ENCODE measurements around the gene SPATA20.

Gene SPATA20

DNA sequence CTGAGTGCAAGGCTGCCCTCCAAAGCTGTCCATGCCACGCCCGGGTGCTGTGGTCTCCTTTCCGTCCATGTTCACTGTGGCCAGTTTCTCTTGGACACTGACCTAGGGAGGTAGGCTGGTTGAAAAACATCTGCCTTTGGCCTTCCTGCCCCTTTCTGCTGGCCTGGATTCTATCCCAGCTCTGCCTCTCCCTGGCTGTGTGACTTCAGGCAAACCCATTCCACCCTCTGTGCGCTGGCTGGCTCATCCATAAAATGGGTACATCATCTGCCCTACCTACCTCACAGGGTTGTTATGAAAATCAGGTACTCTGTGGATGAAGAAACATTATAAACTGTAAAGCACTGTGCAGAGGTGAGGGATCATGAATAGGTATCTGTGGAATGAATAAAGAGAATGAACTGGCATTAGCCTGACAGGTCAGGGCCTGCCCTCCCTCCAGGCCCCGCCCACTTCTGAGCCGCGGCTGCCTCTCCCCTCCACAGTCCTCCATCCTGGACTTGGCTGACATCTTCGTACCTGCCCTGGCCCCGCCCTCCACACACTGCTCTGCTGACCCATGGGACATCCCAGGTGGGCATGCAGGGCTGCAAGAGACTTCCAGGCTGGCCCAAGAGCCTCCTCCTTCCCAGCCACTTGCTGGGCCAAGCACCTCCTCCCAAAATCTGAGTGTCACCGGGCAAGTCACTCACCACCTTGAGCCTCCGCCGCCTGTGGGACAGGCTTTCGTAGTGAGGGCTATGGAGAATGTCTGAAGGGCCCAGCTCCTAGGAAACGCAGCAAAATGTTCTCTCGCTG lies 7.0 kb upstream of the SPATA20 start:
- DNase-seq (ENCODE audit: low read depth in 2 of 2): no peak

DNA sequence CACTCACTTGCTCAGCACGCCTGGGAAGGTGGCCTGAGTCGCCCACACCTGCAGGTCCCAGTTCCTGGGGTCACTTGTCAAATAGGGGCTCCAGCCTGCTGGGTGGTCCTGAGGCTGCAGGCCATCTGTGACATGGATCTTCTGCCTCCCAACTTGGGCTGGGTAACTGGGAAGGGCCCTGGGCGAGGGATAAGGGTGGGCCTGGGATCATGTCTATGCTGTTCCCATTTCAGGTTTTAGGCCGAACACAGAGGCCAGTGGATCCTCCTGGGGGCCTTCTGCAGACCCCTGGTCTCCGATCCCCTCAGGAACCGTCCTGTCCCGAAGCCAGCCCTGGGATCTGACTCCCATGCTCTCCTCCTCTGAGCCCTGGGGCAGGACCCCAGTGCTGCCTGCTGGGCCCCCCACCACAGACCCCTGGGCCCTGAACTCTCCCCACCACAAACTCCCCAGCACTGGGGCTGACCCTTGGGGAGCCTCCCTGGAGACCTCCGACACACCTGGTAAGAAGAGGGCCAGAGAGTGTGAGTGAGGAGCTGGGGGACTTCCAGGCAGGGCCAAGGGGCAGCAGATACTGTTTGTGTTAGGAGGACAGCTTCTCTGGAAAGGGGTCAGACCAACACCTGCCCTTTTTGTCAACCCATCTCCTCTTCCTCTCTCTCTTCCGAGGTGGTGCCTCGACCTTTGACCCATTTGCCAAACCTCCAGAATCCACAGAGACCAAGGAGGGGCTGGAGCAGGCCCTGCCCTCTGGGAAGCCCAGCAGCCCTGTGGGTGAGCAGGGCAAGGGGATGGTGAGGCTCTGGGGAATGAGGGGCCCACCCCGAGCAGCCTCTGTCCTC lies 6.2 kb upstream of the SPATA20 start:
- DNase-seq (ENCODE audit: low read depth in 2 of 2): no peak

DNA sequence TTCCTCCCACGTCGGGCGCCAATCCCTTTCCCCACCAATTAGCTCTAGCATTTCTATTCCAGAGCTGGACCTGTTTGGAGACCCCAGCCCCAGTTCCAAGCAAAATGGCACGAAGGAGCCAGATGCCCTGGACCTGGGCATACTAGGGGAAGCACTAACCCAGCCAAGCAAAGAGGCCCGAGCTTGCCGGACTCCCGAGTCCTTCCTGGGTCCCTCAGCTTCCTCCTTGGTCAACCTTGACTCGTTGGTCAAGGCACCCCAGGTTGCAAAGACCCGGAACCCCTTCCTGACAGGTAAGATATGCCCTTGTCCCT lies 5.6 kb upstream of the SPATA20 start:
- no peak for DNase-seq (ENCODE audit: low read depth in 2 of 2)

DNA sequence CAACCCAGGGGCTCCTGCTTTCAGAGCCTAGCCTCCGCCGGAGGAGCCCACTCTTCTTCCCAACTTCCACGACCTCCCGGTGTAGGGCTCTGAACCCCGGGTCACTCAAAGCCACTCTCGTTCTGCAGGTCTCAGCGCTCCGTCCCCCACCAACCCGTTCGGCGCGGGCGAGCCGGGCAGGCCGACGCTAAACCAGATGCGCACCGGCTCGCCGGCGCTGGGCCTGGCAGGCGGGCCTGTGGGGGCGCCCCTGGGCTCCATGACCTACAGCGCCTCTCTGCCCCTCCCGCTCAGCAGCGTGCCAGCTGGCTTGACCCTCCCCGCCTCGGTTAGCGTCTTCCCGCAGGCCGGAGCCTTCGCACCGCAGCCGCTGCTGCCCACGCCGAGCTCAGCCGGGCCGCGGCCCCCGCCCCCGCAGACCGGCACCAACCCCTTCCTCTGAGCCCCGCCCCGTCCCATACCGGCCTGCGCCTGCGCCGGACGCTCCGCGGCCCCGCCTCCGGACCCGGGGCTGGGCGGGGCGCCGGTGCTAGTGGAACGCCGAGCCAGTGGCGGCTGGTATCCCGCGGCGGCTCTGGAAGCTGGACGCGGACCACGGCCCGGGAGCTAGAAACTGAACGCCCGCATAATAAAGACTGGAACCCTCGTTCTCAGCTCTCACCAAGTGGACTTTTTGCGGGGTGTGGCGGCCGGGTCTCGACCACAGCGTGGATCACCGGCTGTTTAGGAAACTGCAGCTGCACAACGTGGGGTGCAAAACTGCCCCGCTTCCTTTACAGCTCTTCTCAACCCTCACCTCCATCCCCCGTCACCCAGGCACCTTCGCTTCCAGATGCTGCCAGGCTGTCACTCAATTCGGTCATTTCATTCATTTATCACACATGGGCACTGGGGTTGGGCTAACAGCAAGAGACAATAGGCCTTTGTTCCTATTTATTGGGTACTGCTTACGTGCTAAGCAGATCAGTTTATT lies 5.0 kb upstream of the SPATA20 start:
- peak; percentile 77 to 79 for DNase-seq (ENCODE audit: low read depth in 2 of 2)

DNA sequence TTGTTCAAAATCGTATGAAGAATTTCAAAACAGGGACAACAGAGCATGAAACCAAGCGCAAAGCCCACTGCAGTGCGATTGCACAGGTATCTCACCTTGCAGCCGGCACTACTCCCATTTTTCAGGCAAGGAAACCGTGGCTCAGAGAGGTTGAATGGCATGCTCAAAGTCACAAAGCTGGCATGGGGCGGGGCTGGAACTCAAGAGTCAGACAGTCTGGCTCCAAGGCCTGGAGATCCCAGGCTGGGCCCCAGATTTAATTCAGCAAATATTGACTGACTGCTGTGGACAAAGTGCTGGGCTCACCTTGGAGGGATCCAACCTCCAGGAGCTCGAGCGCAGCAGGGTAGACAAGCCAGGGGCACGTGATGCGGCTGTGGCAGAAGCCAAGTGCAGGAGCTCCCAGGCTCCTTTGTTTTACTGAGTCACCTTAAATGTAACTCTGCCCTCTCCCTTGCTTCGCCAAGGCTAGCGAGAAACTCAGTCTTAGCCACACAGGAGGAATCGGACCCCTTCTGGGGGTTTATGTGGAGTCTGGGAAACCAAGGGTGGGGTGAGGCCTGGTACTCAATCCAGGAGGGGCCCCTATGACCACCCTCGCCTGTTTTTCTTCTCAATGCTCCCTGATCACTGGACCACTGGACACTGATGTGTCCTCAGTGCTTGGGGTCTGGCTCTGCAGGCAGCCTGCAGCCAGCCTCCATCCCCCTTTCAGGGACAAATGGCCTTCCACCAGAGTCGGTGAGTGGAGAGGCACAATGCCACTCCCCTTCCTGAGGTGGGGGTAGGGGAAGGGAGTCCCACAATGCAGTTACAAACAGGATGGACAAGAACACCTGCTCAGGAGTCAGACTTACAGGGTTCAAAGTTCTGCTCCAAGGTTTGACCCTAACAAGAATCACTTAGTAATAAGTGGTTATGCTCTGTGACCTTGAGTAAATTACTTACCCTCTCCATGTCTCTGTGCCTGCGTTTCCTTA lies 3.9 kb upstream of the SPATA20 start:
- no peak for DNase-seq (ENCODE audit: low read depth in 2 of 2)

DNA sequence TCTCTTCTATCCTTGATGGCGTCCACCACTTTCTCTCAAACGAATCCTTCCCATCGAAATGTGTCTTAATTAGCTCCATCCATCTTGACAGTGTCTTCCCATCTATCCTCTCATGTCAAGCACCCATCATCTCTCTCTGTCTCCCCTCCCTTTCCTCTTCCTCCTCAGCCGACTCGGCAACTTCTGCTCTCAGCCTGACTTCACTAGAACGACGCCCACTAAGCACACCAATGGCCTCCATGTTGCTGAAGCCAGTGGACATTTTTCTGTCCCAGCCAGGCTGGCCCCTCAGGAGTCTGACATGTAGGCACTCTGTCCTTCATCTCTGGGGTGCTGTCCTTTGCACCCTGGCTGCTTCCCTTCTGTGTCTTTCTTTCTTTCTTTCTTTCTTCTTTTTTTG lies 2.5 kb upstream of the SPATA20 start:
- DNase-seq (ENCODE audit: low read depth in 2 of 2): no peak

DNA sequence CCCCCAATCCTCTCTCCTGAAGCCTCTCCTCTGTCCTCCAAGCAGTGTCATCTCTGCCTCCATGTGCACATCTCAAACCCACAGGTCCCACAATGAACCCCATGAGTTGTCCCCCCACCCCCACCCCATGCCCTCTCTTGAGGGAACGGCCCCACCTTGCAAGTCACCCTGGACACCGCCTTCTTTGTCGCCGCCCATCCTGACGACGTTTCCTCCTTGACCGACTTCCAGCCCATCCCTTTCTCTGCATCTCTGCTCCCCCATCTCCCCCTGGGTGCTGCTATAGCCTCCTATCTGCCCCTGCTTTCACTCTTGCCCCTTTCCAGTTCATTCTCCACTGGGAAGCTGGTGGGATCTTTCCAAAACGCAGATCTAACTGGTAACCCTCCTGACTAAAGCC lies 1.7 kb upstream of the SPATA20 start:
- no peak for DNase-seq (ENCODE audit: low read depth in 2 of 2)

DNA sequence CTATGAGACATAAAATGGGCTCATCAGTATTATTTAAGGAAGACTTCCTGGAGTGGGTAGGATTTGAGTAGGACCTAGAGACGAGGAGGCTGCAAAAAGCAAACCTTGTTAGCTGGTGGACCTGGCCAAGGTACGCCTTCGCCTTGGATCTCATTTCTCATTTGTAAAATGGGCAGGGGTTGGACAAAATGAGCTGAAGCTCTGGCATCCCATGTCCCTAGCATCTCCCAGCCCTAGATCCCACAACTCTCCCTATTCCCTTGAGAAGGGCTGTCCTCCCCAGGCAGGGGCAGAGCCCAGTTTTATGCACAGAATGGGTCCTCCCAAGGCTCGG lies 306 bp upstream of the SPATA20 start:
- no peak for DNase-seq (ENCODE audit: low read depth in 2 of 2)

DNA sequence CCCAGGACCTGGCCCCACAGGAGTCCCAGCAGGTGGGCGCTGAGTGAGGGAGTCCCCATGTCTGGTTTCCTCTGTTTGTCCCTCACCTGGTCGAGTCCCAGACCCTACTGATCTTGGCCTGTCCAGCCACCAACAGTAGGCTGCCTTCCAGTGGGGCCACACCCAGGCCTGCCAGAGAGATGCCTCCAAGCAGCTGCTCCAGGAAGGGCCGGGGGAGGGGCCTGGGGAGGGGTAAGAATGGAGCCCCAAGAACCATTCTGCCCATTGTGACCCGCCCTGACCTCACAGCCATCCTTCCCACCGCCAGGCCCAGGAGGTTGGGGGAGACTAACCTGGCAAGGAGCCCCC lies 736 bp downstream of the SPATA20 start:
- DNase-seq (ENCODE audit: low read depth in 2 of 2): no peak

DNA sequence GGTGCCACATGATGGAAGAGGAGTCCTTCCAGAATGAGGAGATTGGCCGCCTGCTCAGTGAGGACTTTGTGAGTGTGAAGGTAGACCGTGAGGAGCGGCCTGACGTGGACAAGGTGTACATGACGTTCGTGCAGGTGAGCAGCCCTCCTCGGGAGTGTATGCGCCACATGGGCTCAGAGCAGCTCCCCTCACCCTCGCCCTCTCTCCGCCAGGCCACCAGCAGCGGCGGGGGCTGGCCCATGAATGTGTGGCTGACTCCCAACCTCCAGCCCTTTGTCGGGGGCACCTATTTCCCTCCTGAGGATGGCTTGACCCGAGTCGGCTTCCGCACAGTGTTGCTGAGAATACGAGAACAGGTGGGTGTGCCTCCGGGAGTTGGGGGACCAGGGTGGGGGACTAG lies 1.9 kb downstream of the SPATA20 start:
- no peak for DNase-seq (ENCODE audit: low read depth in 2 of 2)

DNA sequence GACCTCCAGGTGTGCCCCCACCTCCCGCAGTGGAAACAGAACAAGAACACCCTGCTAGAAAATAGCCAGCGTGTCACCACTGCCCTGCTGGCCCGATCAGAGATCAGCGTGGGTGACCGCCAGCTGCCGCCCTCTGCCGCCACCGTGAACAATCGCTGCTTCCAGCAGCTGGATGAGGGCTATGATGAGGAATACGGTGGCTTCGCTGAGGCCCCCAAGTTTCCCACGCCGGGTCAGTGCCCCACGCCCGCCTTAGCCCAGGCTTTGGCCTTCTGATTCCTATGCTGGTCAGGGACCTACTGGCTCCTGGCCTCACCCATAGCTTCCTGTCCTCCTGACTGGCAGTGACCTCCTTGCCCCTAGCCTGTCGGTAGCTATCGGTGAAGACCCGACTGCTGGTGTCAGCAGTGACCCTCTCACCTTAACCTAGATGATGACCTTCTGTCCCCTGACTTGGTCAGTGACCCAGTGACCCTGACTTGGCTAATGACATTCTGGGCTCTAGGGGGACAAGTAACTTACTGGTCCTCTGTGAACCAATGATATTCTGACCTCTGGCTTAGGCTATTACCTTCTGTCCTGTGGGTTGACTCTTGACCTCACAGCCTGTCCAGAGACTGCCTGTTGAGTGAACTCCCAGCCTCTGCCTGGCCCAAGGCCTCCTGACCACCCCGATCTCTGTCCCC lies 2.4 kb downstream of the SPATA20 start:
- DNase-seq (ENCODE audit: low read depth in 2 of 2): no peak

DNA sequence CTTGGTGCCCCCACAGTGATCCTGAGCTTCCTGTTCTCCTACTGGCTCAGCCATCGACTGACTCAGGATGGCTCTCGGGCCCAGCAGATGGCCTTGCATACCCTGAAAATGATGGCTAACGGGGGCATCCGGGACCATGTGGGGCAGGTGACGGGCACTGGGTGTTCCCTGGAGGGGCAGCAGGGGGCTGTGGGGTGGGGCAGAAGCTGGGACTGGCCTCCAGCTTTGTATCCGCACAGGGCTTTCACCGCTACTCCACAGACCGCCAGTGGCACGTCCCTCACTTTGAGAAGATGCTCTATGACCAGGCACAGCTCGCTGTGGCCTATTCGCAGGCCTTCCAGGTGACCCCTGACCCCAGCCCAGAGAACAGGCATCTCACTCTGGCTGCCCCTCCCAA lies 3.0 kb downstream of the SPATA20 start:
- no peak for DNase-seq (ENCODE audit: low read depth in 2 of 2)

DNA sequence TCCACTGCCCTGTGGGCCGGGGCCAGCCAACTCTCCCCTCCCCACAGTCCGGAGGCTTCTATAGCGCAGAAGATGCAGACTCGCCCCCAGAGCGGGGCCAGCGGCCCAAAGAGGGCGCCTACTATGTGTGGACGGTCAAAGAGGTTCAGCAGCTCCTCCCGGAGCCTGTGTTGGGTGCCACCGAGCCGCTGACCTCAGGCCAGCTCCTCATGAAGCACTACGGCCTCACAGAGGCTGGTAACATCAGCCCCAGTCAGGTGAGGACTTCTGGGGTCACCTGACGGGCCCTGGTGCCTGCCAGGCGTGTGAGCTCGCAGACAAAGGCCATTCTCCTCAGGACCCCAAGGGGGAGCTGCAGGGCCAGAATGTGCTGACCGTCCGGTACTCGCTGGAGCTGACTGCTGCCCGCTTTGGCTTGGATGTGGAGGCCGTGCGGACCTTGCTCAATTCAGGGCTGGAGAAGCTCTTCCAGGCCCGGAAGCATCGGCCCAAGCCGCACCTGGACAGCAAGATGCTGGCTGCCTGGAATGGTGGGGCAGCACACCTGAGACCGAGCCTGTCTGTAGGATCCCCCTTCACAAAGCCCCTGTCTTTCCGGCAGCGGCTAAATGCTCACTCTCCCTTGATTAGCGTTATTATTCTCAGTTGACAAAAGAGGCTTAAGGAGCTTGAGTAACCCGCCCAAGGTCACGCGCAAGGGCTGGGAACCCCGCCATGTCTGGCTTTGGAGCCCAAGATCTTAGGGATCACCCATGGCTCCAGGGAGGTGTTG lies 3.9 kb downstream of the SPATA20 start:
- no peak for DNase-seq (ENCODE audit: low read depth in 2 of 2)

DNA sequence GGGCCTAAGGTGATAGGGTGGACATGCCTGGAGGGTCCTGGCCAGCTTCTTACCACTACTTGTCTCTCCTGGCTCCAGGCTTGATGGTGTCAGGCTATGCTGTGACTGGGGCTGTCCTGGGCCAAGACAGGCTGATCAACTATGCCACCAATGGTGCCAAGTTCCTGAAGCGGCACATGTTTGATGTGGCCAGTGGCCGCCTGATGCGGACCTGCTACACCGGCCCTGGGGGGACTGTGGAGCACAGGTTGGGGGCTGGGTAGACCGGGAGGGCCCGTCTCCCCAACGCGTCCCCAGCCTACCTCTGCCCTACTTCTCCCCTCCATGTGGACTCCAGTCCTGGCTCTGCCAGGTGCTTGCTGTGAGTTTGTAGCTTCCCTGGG lies 4.5 kb downstream of the SPATA20 start:
- no peak for DNase-seq (ENCODE audit: low read depth in 2 of 2)

DNA sequence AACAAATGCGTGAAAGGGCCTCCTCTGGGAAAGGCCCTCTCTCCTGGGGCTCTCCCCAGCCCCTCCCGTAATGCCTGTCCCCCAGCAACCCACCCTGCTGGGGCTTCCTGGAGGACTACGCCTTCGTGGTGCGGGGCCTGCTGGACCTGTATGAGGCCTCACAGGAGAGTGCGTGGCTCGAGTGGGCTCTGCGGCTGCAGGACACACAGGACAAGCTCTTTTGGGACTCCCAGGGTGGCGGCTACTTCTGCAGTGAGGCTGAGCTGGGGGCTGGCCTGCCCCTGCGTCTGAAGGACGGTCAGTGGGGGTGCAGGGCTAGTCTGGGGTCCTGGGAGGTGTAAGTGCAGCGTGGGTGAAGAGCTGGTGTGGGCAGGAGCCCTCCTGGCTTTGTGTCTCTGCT lies 4.9 kb downstream of the SPATA20 start:
- no peak for DNase-seq (ENCODE audit: low read depth in 2 of 2)

DNA sequence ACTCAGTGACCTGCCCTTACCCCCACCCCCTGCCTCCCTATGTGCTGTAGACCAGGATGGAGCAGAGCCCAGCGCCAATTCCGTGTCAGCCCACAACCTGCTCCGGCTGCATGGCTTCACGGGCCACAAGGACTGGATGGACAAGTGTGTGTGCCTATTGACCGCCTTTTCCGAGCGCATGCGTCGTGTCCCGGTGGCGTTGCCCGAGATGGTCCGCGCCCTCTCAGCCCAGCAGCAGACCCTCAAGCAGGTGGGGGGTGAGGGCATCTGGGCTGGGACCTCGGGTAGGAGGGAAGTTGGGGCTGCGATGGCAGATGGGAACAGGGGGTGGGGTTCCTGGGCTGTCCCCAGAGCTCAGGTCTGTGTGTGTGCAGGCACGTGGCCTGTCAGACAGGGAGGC lies 7.2 kb downstream of the SPATA20 start:
- no peak for DNase-seq (ENCODE audit: low read depth in 2 of 2)

DNA sequence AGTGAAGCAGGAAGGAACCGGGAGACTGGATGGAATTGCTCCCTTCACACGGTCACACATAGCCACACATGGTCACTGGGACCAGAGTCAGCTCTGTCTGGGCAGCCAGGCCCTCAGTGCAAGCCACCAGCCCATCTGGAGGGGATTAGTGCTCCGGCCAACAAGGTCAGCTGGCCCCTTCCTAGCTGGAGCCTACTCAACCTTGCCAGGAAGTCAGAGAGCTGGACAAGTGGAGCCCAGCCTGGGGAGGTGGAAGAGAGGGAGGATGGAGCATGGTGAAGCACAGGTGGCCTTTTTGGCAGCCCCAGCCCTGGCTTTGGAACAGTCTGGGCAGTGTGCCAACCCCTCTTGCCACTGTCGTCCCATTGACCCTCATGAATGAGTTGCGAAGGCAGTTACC lies 9.8 kb downstream of the SPATA20 start:
- DNase-seq (ENCODE audit: low read depth in 2 of 2): no peak

DNA sequence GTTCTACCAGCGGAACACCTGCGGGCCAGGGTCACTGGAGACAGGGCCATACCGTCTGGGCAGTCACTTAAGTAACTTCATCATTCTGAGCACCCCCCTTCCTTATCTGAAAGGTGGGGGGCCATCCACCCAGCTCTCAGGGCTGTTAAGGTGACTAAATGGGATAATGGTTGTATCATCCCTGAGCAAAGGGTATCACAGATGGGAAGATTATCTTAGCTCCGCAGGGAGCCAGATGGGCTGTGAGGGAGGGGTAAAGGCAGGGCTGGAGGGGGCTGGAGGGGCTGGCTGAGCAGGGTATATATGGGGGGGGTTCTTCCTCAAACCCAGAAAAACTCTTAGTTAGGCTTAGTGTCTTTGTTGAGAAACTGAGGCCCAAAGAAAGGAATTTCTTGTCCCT lies 10.7 kb downstream of the SPATA20 start:
- DNase-seq (ENCODE audit: low read depth in 2 of 2): no peak

DNA sequence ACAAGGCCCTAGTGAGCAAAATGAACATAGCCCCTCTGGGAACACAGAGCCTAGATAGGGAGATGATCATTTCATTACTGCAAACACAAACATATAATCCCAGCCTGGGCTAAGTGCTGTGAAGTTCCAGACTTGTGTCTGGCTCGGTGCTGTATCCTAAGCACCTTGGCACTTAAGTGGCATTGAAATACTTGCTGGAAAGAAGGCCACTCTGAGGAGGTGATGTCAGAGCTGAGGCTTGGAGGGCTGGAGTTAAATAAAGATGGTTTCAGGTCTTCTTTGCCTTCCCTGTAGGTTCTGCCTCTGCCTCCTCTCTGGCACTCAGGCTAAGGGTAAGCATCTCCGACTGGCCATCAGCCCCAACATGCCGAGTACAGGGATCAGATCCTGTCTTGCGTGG lies 11.1 kb downstream of the SPATA20 start:
- DNase-seq (ENCODE audit: low read depth in 2 of 2): no peak

DNA sequence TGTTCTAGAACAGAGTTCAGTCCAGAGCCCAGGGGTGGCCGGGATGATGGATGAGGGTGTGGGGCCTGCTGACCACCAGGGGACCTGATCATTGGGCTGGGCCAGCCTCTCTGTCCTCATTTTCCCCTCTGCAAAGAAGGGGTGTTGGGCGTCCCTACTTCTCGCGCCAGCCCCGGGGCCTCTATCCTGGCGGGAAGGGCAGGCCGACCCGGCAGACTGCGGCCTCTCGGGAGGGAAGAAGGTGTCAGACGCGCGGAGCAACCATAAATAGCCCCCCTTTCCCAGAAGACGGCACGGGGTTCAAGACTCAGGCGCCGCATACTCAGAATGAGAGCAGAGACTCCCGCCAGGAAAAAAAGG lies 11.6 kb downstream of the SPATA20 start:
- no peak for DNase-seq (ENCODE audit: low read depth in 2 of 2)
